ENCODE data around the gene RIIAD1.
A peak's percentile ranks its signal among the peaks of the same experiment; 100 is the strongest.

GRCh38 chr1:151721788-151722510, 627 bp downstream of the RIIAD1 start:
- TF ChIP-seq EZH2 (IDR thresholded peaks at IDR 0.05; ENCODE audit: borderline replicate concordance, low read length), result peak; percentile 33
- TF ChIP-seq CTCF (conservative IDR thresholded peaks at IDR 0.05 in 1 of 2, IDR thresholded peaks at IDR 0.05 in 1 of 2; ENCODE audit: extremely low read depth in 1 of 2, insufficient read depth in 1 of 2, low read depth in 1 of 2, low read length in 2 of 2), result no peak

Data from mammary epithelial cell (primary cell).